NB4 (cell line): ENCODE results near the gene UNC45B.
"Not testable (repeated sequence)": the region's sequence is repeated elsewhere in the genome, so short reads cannot be mapped to it uniquely, and the experiment has no call there.

Experiments used
- DNase-seq: peaks from one replicate; pipeline ENCODE4 v3.0.0; 2010; ENCODE audit warnings: low read depth
- H3K4me3 ChIP-seq: one replicate; pipeline ENCODE4 v1.5.1; 2011; ENCODE audit warnings: mild to moderate bottlenecking, low read depth, low read length, moderate library complexity
- MYC ChIP-seq: IDR thresholded peaks from 2 replicates; pipeline ENCODE4 v1.6.1; 2011; ENCODE audit warnings: low read depth, low read length
- POLR2A ChIP-seq: IDR thresholded peaks from 2 replicates; pipeline ENCODE4 v1.6.1; 2011; ENCODE audit warnings: mild to moderate bottlenecking; ENCODE audit not compliant: insufficient read length; ENCODE audit errors: extremely low read depth
- TF ChIP-seq, protein P1 (sequence below): IDR thresholded peaks from one replicate; pipeline ENCODE4 v1.5.1; 2012; ENCODE audit warnings: low read depth, low read length
- TF ChIP-seq, protein P2 (sequence below): IDR thresholded peaks from 2 replicates; pipeline ENCODE4 v1.6.1; 2011; ENCODE audit warnings: low read depth, low read length

UNC45B gene

DNA sequence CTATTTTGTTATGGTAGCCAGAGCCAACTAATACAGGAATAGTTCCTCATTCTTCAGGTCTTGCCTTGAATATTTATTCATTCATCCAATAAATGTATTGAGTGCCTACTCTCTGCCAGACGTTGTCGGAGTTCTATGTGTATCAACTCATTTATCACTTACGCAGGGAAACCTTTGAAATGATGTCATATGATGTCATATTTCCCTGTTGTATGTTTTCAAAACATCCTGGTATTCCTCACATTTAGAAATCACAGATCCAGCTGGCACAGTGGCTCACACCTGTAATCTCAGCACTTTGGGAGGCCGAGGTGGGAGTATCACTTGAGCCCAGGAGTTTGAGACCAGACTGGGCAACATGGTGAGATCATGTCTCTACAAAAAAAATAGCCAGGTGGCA lies 2.8 kb upstream of the UNC45B start:
- DNase-seq, result no peak
- no peak for TF ChIP-seq MYC
- TF ChIP-seq, protein P1, sequence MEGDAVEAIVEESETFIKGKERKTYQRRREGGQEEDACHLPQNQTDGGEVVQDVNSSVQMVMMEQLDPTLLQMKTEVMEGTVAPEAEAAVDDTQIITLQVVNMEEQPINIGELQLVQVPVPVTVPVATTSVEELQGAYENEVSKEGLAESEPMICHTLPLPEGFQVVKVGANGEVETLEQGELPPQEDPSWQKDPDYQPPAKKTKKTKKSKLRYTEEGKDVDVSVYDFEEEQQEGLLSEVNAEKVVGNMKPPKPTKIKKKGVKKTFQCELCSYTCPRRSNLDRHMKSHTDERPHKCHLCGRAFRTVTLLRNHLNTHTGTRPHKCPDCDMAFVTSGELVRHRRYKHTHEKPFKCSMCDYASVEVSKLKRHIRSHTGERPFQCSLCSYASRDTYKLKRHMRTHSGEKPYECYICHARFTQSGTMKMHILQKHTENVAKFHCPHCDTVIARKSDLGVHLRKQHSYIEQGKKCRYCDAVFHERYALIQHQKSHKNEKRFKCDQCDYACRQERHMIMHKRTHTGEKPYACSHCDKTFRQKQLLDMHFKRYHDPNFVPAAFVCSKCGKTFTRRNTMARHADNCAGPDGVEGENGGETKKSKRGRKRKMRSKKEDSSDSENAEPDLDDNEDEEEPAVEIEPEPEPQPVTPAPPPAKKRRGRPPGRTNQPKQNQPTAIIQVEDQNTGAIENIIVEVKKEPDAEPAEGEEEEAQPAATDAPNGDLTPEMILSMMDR, result no peak
- TF ChIP-seq, protein P2, sequence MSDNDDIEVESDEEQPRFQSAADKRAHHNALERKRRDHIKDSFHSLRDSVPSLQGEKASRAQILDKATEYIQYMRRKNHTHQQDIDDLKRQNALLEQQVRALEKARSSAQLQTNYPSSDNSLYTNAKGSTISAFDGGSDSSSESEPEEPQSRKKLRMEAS, result no peak
- no peak for TF ChIP-seq POLR2A
- H3K4me3 ChIP-seq, result no peak overlapping the region

DNA sequence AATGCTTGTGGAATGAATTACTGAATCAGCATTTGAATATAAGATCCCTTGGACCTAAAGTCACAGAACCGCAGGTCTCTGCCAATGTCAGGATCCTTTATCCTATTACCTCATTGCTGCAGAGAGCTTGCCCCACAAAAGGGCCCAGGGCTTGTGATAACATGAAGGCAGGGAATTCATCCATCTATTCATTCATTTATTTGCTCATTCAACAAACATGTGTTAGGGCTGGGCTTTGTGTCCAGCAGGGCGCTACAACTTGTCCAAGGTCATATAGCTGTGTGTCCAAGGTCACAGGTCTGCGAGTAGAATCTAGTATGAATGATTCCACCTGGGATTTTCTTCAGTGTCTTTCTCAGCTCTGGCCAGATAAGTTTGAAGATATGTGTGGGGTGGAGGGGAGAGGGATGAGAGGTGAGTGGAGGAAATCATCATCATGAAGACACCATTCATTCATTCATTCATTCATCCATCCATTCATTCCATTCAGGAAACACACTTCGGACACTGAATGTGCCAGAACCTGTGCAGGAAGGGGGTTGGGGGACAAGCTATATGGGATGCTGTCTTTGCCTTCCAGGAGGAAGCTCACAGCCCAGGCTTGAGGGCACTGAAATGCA lies 1.3 kb upstream of the UNC45B start:
- TF ChIP-seq MYC, result no peak
- no peak for DNase-seq
- no peak overlapping the region for H3K4me3 ChIP-seq

DNA sequence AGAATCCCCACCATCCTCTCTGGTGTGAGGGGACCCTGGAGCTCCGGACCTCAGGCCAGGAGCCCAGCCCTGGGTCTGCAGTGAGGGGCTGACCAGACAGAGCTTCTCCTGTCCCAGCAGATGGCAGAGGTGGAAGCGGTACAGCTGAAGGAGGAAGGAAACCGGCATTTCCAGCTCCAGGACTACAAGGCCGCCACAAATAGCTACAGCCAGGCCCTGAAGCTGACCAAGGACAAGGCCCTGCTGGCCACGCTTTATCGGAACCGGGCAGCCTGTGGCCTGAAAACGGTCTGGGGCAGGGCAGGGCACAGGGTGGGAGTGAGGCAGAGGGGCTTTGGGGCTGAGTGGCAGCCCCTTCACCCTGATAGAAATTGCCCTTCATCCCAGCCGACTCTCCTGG lies 527 bp downstream of the UNC45B start:
- DNase-seq, result no peak
- H3K4me3 ChIP-seq, result no peak overlapping the region
- TF ChIP-seq MYC, result no peak
- no peak for TF ChIP-seq POLR2A
- TF ChIP-seq, protein P1, result no peak
- TF ChIP-seq, protein P2, result no peak

DNA sequence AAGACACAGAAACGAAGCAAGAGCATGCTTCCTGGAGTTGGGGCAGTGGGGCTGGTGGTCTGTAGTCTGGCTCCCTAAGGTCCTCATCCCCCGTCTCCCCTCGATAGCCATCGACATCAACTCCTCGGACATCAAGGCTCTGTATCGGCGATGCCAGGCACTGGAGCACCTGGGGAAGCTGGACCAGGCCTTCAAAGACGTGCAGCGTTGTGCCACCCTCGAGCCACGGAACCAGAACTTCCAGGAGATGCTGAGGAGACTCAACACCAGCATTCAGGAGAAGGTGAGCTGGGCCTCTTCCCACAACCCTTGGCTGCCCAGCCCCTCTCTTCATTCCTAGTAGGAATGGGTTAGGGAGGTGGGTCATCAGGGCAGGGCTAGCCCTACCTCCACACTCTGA lies 2.3 kb downstream of the UNC45B start:
- no peak for TF ChIP-seq POLR2A
- TF ChIP-seq, protein P2, result no peak
- H3K4me3 ChIP-seq, result no peak overlapping the region
- no peak for DNase-seq

DNA sequence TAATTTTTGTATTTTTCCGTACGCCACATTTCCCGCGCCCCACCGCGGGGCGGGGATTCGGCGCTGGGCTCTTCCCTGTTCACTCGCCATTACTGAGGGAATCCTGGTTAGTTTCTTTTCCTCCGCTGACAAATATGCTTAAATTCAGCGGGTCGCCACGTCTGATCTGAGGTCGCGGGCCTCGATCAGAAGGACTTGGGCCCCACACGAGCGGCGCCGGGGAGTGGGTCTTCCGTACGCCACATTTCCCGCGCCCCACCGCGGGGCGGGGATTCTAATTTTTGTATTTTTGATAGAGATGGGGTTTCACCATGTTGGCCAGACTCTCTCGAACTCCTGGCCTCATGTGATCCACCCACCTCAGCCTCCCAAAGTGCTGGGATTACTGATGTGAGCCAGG lies 3.5 kb downstream of the UNC45B start:
- not testable (repeated sequence) for H3K4me3 ChIP-seq, DNase-seq

DNA sequence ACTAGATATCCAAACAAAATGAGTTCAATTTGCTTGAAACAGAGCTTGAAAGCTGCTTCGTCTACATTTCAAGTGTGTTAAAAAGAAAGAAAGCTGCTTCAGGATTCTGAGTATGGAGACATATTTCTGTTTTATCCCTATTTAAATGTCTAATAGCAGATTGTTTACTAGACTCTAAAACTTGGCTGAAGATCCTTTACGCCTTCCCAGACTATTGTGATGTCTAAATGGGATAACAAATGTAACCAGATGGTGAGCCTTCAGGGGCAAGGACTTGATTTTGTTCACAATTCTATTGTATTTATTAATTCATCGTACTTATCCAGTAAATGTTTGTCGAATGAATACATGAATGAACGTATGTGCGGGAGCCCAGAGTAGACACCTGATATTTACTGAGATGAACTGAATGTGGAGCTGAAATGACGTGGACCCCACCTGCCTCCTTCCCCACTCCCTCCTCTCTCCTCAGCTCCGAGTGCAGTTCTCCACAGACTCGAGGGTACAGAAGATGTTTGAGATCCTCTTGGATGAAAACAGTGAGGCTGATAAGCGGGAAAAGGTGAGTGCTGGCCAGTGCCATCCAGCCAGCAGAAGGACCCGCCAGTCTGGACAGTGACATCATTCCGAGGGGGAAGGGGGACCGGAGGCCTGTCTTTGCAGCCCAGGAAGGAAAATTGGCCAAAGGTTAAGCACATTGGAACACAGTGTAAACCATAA lies 5.0 kb downstream of the UNC45B start:
- DNase-seq, result no peak
- no peak for TF ChIP-seq MYC
- TF ChIP-seq, protein P1, result no peak
- no peak for TF ChIP-seq POLR2A
- TF ChIP-seq, protein P2, result no peak

DNA sequence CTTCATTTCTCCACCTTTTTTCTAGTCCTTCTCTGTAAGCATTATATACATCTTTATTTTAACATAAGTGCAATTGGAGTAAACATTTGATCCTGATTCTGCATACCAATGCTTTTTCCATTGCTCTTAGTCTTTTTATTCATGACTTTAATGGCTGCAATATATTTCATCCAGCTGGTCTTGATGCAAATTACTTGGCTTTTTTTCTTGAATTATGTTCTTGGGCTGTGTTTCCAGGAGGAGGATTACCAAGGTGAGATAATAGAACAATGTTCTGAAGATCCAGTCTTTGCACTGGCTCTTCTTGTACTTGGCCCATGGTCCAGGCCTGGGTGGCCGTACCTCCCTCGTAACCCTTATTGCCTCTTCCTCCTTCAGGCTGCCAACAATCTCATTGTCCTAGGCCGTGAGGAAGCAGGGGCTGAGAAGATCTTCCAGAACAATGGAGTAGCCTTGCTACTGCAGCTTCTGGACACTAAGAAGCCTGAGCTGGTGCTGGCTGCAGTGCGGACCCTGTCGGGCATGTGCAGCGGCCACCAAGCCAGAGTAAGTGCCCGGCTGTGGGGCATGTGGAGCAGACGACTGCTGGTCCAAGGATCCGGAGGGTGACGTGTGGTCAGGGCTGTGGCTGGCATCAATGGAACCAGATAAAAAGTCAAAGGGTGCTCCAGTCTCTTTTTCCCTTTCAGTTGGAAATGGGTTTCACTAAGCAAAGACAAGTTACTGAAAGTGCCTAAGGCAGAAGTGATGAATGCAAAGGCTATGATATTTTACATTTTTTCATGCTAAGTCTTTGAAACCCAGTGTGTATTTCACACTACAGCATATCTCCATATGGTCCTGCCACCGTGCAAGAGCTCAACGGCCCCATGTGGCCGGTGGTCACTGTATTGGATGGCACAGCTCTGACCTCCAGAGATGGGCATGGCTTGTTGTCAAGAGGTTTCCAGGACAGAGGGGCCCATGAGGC lies 6.9 kb downstream of the UNC45B start:
- no peak overlapping the region for H3K4me3 ChIP-seq
- no peak for TF ChIP-seq POLR2A
- TF ChIP-seq, protein P2, result no peak
- no peak for TF ChIP-seq MYC
- TF ChIP-seq, protein P1, result no peak
- DNase-seq, result no peak

More for the DNA sequence above, 5.0 kb downstream of the UNC45B start:
- H3K4me3 ChIP-seq, result no peak overlapping the region
